ENCODE data around the gene TMEM223. TPM values are rescaled to one million over a fixed set of nuclear protein-coding genes. Genes with fewer than 3 reads are reported as not detected.

TMEM223 gene
- total RNA-seq: 10.7 and 10.9 TPM in 2 replicates

GRCh38 chr11:62791501-62792201, at the start of gene TMEM223:
Gene TMEM223 (minus strand): TSS chr11:62792006. CDS start chr11:62791994, 12 bp downstream.

GRCh38 chr11:62839050-62839945, 47.5 kb upstream of the TMEM223 start, which contains the start of gene WDR74:
Gene WDR74 (minus strand): TSS chr11:62839590. CDS start chr11:62839570, 20 bp downstream.

GRCh38 chr11:62832336-62833234, 40.8 kb upstream of the TMEM223 start, which contains the start of gene TEX54:
Gene TEX54 (minus strand): TSS chr11:62832841.

GRCh38 chr11:62831520-62832335, 39.9 kb upstream of the TMEM223 start, which contains the start of gene STX5:
Gene STX5 (minus strand): TSS chr11:62832051. CDS start chr11:62831243, 808 bp downstream.

GRCh38 chr11:62805076-62805892, 13.5 kb upstream of the TMEM223 start, which contains the start of gene NXF1:
Gene NXF1 (minus strand): TSS chr11:62805440. CDS start chr11:62805356, 84 bp downstream.

GRCh38 chr11:62787005-62787759, 4.6 kb downstream of the TMEM223 start, which contains the start of gene TMEM179B:
Gene TMEM179B (plus strand): TSS chr11:62787402. CDS start chr11:62787432, 30 bp downstream.

GRCh38 chr11:62771144-62772021, 20.4 kb downstream of the TMEM223 start, which contains the start of gene TAF6L:
Gene TAF6L (plus strand): TSS chr11:62771396. CDS start chr11:62775784, 4,388 bp downstream.

GRCh38 chr11:62753736-62754603, 37.8 kb downstream of the TMEM223 start, which contains the start of gene ZBTB3:
Gene ZBTB3 (minus strand): TSS chr11:62754160. CDS start chr11:62753664, 496 bp downstream.

Other genes with a start within 250 kb of the TMEM223 start
- gene AHNAK, start 245.2 kb downstream of the TMEM223 start, total RNA-seq: 361 and 516 TPM in 2 replicates
- gene EEF1G, start 218.1 kb downstream of the TMEM223 start, total RNA-seq: 1,318 and 1,601 TPM in 2 replicates
- gene TUT1, start 200.5 kb downstream of the TMEM223 start, total RNA-seq: 5.6 and 5.8 TPM in 2 replicates
- 88.4 and 96.0 TPM in 2 replicates for gene MTA2, start 190.1 kb downstream of the TMEM223 start, total RNA-seq
- 17.5 and 17.8 TPM in 2 replicates for gene EML3, start 179.2 kb downstream of the TMEM223 start, total RNA-seq
- gene ROM1, start 178.7 kb downstream of the TMEM223 start, total RNA-seq: 3.9 and 10.4 TPM in 2 replicates
- 16.7 and 22.1 TPM in 2 replicates for gene B3GAT3, start 170.0 kb downstream of the TMEM223 start, total RNA-seq
- gene GANAB, start 145.4 kb downstream of the TMEM223 start, total RNA-seq: 218 and 268 TPM in 2 replicates
- gene INTS5, start 138.7 kb downstream of the TMEM223 start, total RNA-seq: 13.4 and 15.6 TPM in 2 replicates
- gene C11orf98, start 126.8 kb downstream of the TMEM223 start, total RNA-seq: 21.0 and 29.3 TPM in 2 replicates
- gene CSKMT, start 126.7 kb downstream of the TMEM223 start, total RNA-seq: 8.7 and 9.6 TPM in 2 replicates
- 10.4 and 13.1 TPM in 2 replicates for gene UQCC3, start 120.3 kb downstream of the TMEM223 start, total RNA-seq
- gene LBHD1, start 119.7 kb downstream of the TMEM223 start, total RNA-seq: 2.7 TPM in 2 replicates
- 201 and 302 TPM in 2 replicates for gene UBXN1, start 112.9 kb downstream of the TMEM223 start, total RNA-seq
- gene LRRN4CL, start 102.5 kb downstream of the TMEM223 start, total RNA-seq: 29.8 and 36.9 TPM in 2 replicates
- 43.8 and 52.2 TPM in 2 replicates for gene BSCL2, start 84.6 kb downstream of the TMEM223 start, total RNA-seq
- gene GNG3, start 84.3 kb downstream of the TMEM223 start, total RNA-seq: not detected in 2 replicates
- gene HNRNPUL2, start 64.5 kb downstream of the TMEM223 start, total RNA-seq: 10.8 and 13.2 TPM in 2 replicates
- 30.4 and 36.1 TPM in 2 replicates for gene TTC9C, start 63.5 kb downstream of the TMEM223 start, total RNA-seq
- 9.5 and 12.5 TPM in 2 replicates for gene ZBTB3, start 37.8 kb downstream of the TMEM223 start, total RNA-seq
- gene POLR2G, start 30.4 kb downstream of the TMEM223 start, total RNA-seq: 77.7 and 93.2 TPM in 2 replicates
- 22.2 and 28.9 TPM in 2 replicates for gene TAF6L, start 20.6 kb downstream of the TMEM223 start, total RNA-seq
- 19.1 and 23.2 TPM in 2 replicates for gene TMEM179B, start 4.6 kb downstream of the TMEM223 start, total RNA-seq
- 15.4 and 21.0 TPM in 2 replicates for gene NXF1, start 13.4 kb upstream of the TMEM223 start, total RNA-seq
- gene STX5, start 40.0 kb upstream of the TMEM223 start, total RNA-seq: 42.6 and 50.5 TPM in 2 replicates
- not detected in 2 replicates for gene TEX54, start 40.8 kb upstream of the TMEM223 start, total RNA-seq
- 54.7 and 67.1 TPM in 2 replicates for gene WDR74, start 47.6 kb upstream of the TMEM223 start, total RNA-seq
- gene SLC3A2, start 88.9 kb upstream of the TMEM223 start, total RNA-seq: 174 and 240 TPM in 2 replicates
- gene CHRM1, start 129.4 kb upstream of the TMEM223 start, total RNA-seq: 0.09 TPM in 1 of 2 replicates, not detected in the other
- not detected in 2 replicates for gene SLC22A6, start 193.0 kb upstream of the TMEM223 start, total RNA-seq
- under 0.01 TPM in 1 of 2 replicates, not detected in the other for gene SLC22A8, start 223.8 kb upstream of the TMEM223 start, total RNA-seq